HFFc6 (cell line): Measurements from ENCODE around the gene EIPR1. TPM values are rescaled to one million over a fixed set of nuclear protein-coding genes. Genes with fewer than 3 reads are reported as not detected.
A peak's percentile ranks its signal among the peaks of the same experiment; 100 is the strongest.

Source experiments
- DNase-seq: peaks from one replicate; pipeline ENCODE4 v3.0.0-alpha.2; 2018
- H3K27ac Mint-ChIP-seq: 2 replicates; pipeline ENCODE4 v1.8.0; 2020; ENCODE audit warnings: mild to moderate bottlenecking, mixed read lengths
- H3K27me3 Mint-ChIP-seq: 2 replicates; pipeline ENCODE4 v1.8.0; 2021; ENCODE audit warnings: mild to moderate bottlenecking, moderate library complexity, mixed read lengths; ENCODE audit not compliant: insufficient read depth
- H3K36me3 Mint-ChIP-seq: 2 replicates; pipeline ENCODE4 v1.8.0; 2021; ENCODE audit warnings: low read depth, mixed read lengths
- H3K4me1 Mint-ChIP-seq: 2 replicates; pipeline ENCODE4 v1.8.0; 2020; ENCODE audit warnings: low read depth, mixed read lengths
- H3K4me3 Mint-ChIP-seq: 2 replicates; pipeline ENCODE4 v1.8.0; 2020; ENCODE audit warnings: mild to moderate bottlenecking, moderate library complexity, mixed read lengths
- H3K9me3 Mint-ChIP-seq: 2 replicates; pipeline ENCODE4 v1.8.0; 2020; ENCODE audit warnings: mild to moderate bottlenecking, mixed read lengths
- total RNA-seq, 6 experiments: library from RNA; stranded (reverse); fragmentation: NEBNext Ultra II Directional; extraction: Animal tissue kit (Norgen Biotek cat#: 25700); gene quantifications; 2 replicates in 1 of 6; 3 replicates in 5 of 6; pipeline ENCODE4 v1.2.3, GENCODE V29; 2021
- TF ChIP-seq, protein P1 (sequence below): fragments of 200-600 bp; sonication (generic); IDR thresholded peaks from 2 replicates; pipeline ENCODE4 v1.5.0; 2021; ENCODE audit warnings: antibody characterized with exemption, mild to moderate bottlenecking

EIPR1 gene
- total RNA-seq, 6 experiments from 2014 or later: 26.6 to 30.9 (median 28.8) TPM

DNA sequence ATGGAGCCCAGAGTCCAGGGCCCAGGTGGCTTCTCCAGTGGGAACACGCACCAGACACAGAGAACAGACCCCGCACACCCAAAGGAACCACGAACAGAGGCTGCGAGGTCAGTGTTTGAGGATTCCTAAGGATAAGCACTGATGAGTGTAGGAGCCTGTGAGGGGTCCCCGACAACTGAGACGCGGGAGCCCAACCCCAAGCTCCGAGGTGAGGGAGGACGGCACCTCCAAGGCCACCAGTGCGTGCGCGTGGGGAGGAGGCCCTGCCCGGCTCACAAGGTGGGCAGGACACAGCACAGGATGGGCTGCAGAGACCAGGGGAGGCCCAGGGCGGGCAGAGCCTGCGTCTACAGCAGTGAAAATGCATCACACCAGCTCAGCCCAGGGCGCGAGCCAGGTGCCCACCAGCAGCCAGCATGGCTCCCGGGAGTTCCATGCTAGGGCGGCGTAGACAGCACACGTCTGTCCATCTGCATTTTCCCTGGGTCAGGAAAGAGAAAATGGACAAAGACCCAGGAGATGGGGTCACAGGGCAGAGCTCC, 189.1 kb downstream of the EIPR1 start:
- H3K27me3 Mint-ChIP-seq: no peaks in the 10 kb centered on the region; the same call in none of the 2 replicates
- no peaks in the 10 kb centered on the region for H3K9me3 Mint-ChIP-seq
- peaks cover 8% of the 10 kb centered on the region for H3K36me3 Mint-ChIP-seq
- TF ChIP-seq, protein P1, sequence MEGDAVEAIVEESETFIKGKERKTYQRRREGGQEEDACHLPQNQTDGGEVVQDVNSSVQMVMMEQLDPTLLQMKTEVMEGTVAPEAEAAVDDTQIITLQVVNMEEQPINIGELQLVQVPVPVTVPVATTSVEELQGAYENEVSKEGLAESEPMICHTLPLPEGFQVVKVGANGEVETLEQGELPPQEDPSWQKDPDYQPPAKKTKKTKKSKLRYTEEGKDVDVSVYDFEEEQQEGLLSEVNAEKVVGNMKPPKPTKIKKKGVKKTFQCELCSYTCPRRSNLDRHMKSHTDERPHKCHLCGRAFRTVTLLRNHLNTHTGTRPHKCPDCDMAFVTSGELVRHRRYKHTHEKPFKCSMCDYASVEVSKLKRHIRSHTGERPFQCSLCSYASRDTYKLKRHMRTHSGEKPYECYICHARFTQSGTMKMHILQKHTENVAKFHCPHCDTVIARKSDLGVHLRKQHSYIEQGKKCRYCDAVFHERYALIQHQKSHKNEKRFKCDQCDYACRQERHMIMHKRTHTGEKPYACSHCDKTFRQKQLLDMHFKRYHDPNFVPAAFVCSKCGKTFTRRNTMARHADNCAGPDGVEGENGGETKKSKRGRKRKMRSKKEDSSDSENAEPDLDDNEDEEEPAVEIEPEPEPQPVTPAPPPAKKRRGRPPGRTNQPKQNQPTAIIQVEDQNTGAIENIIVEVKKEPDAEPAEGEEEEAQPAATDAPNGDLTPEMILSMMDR: no peak
- H3K4me1 Mint-ChIP-seq: no peaks in the 10 kb centered on the region
- no peak overlapping the region for H3K4me3 Mint-ChIP-seq
- DNase-seq: no peak
- H3K27ac Mint-ChIP-seq: no peak overlapping the region

- no peak overlapping the region for H3K4me3 Mint-ChIP-seq
- peaks cover 5% of the 10 kb centered on the region for H3K36me3 Mint-ChIP-seq
Measured at GRCh38 chr2:3187467-3187866, 190.2 kb downstream of the EIPR1 start.

GRCh38 chr2:3186766-3187165, 190.9 kb downstream of the EIPR1 start:
- TF ChIP-seq, protein P1: no peak
- H3K4me1 Mint-ChIP-seq: no peaks in the 10 kb centered on the region

More at GRCh38 chr2:3187467-3187866, 190.2 kb downstream of the EIPR1 start:
- no peaks in the 10 kb centered on the region for H3K9me3 Mint-ChIP-seq
- no peaks in the 10 kb centered on the region; the same call in none of the 2 replicates for H3K27me3 Mint-ChIP-seq
- no peak overlapping the region for H3K27ac Mint-ChIP-seq
- TF ChIP-seq, protein P1: no peak
- no peaks in the 10 kb centered on the region for H3K4me1 Mint-ChIP-seq
- no peak for DNase-seq

GRCh38 chr2:3185910-3186309, 191.7 kb downstream of the EIPR1 start:
- Mint-ChIP-seq H3K27me3 (peaks cover 3% of the 10 kb centered on the region), H3K4me1 (no peaks in the 10 kb centered on the region), H3K9me3 (peaks cover 3% of the 10 kb centered on the region), H3K36me3 (peaks cover 19% of the 10 kb centered on the region), H3K27ac (no peak overlapping the region), H3K4me3 (no peak overlapping the region)
- TF ChIP-seq, protein P1: no peak
- DNase-seq: no peak

More at GRCh38 chr2:3186766-3187165, 190.9 kb downstream of the EIPR1 start:
- no peak for DNase-seq
- H3K36me3 Mint-ChIP-seq: peaks cover 11% of the 10 kb centered on the region
- no peaks in the 10 kb centered on the region; the same call in none of the 2 replicates for H3K27me3 Mint-ChIP-seq
- H3K27ac Mint-ChIP-seq: no peak overlapping the region
- H3K9me3 Mint-ChIP-seq: no peaks in the 10 kb centered on the region
- H3K4me3 Mint-ChIP-seq: no peak overlapping the region

DNA sequence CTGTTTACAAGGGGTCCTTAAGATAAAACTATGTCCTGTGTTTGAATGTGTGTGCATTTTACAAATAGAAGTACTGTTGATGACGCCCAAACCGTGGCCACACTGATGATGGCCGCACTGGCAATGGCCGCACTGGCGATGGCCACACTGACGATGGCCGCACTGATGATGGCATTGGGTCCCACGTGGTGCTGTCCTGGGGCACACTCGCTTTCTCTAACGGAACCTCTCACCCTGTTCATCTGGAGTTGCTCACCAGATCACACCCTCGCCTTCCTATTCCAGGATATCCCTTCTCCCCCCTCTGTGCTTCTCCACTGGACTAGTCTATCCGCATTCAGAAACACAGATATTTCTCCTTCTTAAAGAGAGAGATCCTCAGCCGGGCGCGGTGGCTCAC, 192.4 kb downstream of the EIPR1 start:
- Mint-ChIP-seq H3K9me3 (peaks cover 9% of the 10 kb centered on the region), H3K4me3 (no peak overlapping the region), H3K4me1 (no peaks in the 10 kb centered on the region), H3K27me3 (peaks cover 3% of the 10 kb centered on the region), H3K36me3 (peaks cover 26% of the 10 kb centered on the region), H3K27ac (peak overlapping the region; percentile 11; the same call in 1 of the 2 replicates)
- TF ChIP-seq, protein P1: no peak
- no peak for DNase-seq
